Tibial nerve (tissue), 3 donors: Measurements from ENCODE around the gene TMEM212.

Experiments used
- CTCF ChIP-seq, 5 experiments: fragments of 200-600 bp in 3 of 5; fragments of 450-650 bp in 2 of 5; sonication (generic) in 3 of 5; IDR thresholded peaks; one replicate each; pipeline ENCODE4 v1.5.1; 2016 to 2019; ENCODE audit warnings: antibody characterized with exemption in 5 of 5, mild to moderate bottlenecking in 3 of 5, moderate library complexity in 2 of 5
- POLR2A ChIP-seq, 2 donors: fragments of 450-650 bp; IDR thresholded peaks; one replicate each; pipeline ENCODE4 v1.6.1; 2017; ENCODE audit warnings: antibody characterized with exemption in 2 of 2, mild to moderate bottlenecking in 2 of 2, moderate library complexity in 2 of 2

- TF ChIP-seq CTCF (IDR thresholded peaks at IDR 0.05) (no peak), POLR2A (IDR thresholded peaks at IDR 0.05) (no peak)
Observed at GRCh38 chr3:171811295-171811912, 31.7 kb upstream of the TMEM212 start.
